ENCODE data around the gene CADM3. TPM values are rescaled to one million over a fixed set of nuclear protein-coding genes. Genes with fewer than 3 reads are reported as not detected.
A peak's percentile ranks its signal among the peaks of the same experiment; 100 is the strongest.

The CADM3 gene
- total RNA-seq, 1 experiment from 2014 or later: 1.7 TPM

GRCh38 chr1:159223004-159223403 is 51.6 kb downstream of the CADM3 start:
- in situ Hi-C loops (cut with HindIII; ENCODE audit: low pct_unique_long_range_greater_than_20kb, low sequenced_read_pairs): no loop called here
- DNase-seq (ENCODE audit: low read depth, low spot score): peak; percentile 14

- in situ Hi-C loops (cut with HindIII; ENCODE audit: low pct_unique_long_range_greater_than_20kb, low sequenced_read_pairs): no loop called here
Observed at GRCh38 chr1:159228554-159228953, 57.1 kb downstream of the CADM3 start.

GRCh38 chr1:159229260-159229885 is 58.0 kb downstream of the CADM3 start:
- DNase-seq (ENCODE audit: low read depth, low spot score): peak; percentile 16
- in situ Hi-C loops (cut with HindIII; ENCODE audit: low pct_unique_long_range_greater_than_20kb, low sequenced_read_pairs): no loop called here

More at GRCh38 chr1:159228554-159228953, 57.1 kb downstream of the CADM3 start:
- no peak for DNase-seq (ENCODE audit: low read depth, low spot score)

- in situ Hi-C loops (cut with HindIII; ENCODE audit: low pct_unique_long_range_greater_than_20kb, low sequenced_read_pairs): no loop called here
- DNase-seq (ENCODE audit: low read depth, low spot score): no peak
Observed at GRCh38 chr1:159229896-159230295, 58.5 kb downstream of the CADM3 start.

DNA sequence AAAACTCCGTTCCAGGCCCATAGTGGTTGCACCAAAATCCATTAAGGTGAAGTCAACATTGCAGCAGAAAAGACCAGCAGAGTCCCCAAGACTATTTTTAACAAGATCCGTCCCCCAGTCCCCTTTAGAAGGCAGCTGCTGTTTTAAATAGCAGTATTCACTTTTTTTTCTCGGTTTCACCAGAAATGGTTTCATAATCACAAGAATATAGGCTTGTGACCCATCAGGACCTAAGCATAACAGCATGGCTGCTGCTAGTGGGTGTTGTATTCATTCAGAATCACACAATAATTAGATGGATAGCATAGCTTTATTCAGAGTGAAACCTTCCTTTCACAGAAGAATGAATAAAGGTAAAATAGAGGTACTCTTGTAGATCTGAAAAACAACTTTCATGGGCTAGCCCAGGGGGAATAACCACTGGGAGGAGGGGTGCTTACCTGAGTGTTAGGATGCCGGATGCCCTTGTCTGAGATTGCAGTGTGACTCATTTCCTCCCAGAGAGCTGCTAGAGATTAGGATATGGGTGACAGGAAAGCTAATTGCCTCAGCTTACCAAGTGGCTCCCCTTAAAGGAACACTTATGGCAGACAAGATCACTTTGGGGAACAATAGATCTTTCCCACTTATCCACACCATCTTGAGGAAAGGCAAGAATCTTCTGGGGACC is 68.3 kb downstream of the CADM3 start:
- in situ Hi-C loops (cut with HindIII; ENCODE audit: low pct_unique_long_range_greater_than_20kb, low sequenced_read_pairs): no loop called here
- no peak for DNase-seq (ENCODE audit: low read depth, low spot score)

DNA sequence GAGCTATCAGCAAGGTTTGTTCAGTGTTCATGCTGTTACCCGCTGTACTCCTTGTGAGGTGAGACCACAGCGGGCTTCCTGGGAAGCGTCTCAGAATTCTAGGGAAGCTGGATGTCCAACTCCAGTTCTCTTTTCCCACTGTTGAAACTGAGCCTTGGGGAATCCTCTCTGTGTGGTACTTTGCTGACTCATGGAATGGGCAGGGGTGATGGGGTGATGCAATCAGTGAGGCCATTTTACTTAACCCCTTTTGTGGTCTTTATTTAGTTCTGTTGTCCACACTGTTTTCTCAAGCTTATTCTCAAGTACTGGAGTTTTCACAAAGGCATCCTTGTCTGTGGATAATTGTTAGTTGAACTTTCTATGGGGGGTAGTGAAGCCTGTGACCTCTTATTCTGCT is 75.9 kb downstream of the CADM3 start:
- DNase-seq (ENCODE audit: low read depth, low spot score): no peak
- in situ Hi-C loops (cut with HindIII; ENCODE audit: low pct_unique_long_range_greater_than_20kb, low sequenced_read_pairs): no loop called here

DNA sequence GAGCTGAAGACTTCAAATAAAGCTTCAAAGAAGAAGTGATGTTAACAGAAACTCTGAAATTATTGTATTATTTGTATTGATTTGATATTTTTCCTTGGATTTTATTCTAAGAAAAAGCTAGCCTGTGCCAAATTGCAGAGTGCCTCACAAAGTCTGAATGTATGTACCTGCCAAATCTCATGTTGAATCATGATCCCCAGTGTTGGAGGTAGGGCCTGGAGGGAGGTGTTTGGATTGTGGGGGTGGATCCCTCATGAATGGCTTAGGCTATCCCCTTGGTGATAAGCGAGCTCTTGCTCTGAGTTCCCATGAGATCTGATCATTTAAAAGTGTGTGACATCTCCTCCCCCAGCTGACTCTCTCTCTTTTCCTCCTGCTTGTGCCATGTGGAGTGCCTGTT is 76.9 kb downstream of the CADM3 start:
- in situ Hi-C loops (cut with HindIII; ENCODE audit: low pct_unique_long_range_greater_than_20kb, low sequenced_read_pairs): no loop called here
- DNase-seq (ENCODE audit: low read depth, low spot score): no peak

DNA sequence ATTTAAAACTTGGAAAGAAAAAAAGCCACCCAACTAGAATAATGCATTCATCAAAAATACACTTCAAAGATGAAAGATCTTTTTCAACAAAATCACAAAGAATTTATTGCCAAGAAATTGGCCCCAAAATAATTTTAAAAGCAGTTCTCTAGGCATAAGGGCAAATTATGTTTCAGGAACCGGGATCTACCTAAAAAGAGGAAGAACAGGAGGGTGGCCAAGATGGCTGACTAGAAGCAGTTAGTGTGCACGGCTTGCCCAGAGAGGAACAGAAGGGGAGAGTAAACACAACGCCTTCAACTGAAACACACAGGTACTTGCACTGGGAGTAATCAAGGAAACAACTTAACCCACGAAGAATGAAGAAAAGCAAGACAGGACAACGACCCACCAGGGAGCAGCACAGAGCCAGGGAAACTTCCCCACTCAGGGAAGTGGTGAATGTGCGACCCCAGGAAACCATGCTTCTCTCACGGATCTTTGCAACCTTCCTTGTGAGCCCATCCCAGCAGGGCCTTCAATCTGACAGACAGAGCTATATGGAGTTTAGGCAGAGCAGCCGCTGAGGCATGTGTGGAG is 79.3 kb downstream of the CADM3 start:
- in situ Hi-C loops (cut with HindIII; ENCODE audit: low pct_unique_long_range_greater_than_20kb, low sequenced_read_pairs): no loop called here
- DNase-seq (ENCODE audit: low read depth, low spot score): no peak

Small RNA genes within 50 kb of the gene (small RNA-seq; reads per million reads assigned to genes)
- 0 to 0.05 reads per million in 2 experiments for gene RNA5SP60

Other genes with a start within 250 kb of the CADM3 start
- gene PYHIN1, start 240.1 kb upstream of the CADM3 start, total RNA-seq (2014; rRNA removed; shearing (Covaris generic)): not detected in 2 replicates
- 91.7 and 103 TPM in 2 replicates for gene IFI16, start 161.7 kb upstream of the CADM3 start, total RNA-seq (2014; rRNA removed; shearing (Covaris generic))
- gene AIM2, start 94.8 kb upstream of the CADM3 start, total RNA-seq (2014; rRNA removed; shearing (Covaris generic)): 2.9 and 3.1 TPM in 2 replicates
- gene ACKR1, start 33.3 kb downstream of the CADM3 start, total RNA-seq (2014; rRNA removed; shearing (Covaris generic)): not detected in 2 replicates
- not detected in 2 replicates for gene FCER1A, start 130.7 kb downstream of the CADM3 start, total RNA-seq (2014; rRNA removed; shearing (Covaris generic))

Measured in SK-MEL-5 (cell line).